ENCODE results near the gene CDCA4.

DNA sequence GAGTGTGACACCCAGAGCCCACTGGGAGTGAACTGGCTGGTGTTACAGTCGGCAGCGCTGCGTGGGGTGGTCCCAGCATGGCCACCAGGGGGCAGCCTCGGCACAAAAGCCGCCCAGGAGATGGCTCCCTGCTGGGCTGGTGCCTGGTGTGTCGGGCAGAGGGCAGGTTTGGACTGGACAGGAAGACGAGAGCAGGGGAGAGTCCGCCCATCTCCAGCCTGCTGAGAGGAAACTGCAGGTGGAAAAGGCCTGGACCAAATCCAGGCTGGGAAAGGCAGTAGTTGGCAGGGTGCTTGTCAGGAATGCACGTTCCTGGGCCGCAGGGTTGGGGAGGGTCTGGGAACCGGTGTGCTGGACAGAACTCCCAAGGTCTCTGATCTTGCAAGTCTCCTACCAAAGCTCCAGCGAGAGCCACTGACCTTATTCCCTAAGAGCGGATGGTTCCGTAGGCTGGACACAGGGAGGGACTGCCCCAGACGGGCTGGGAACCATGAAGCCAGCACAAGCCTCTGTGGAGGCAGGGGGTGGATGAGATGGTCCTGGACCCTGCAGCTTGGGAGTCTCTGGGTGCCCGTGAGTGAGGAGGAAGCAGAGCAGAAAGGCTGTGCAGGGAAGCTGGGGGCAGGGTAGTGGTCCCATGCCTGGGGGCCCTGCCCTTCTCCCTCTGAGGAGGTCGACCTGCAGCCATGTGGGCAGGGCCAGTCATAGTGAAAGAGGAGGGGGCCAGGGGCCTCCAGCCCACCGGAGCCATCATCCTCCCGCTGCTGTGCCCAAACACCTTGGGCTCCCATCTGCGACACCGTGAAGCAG is 44.5 kb downstream of the CDCA4 start:
- TF ChIP-seq, protein P1, sequence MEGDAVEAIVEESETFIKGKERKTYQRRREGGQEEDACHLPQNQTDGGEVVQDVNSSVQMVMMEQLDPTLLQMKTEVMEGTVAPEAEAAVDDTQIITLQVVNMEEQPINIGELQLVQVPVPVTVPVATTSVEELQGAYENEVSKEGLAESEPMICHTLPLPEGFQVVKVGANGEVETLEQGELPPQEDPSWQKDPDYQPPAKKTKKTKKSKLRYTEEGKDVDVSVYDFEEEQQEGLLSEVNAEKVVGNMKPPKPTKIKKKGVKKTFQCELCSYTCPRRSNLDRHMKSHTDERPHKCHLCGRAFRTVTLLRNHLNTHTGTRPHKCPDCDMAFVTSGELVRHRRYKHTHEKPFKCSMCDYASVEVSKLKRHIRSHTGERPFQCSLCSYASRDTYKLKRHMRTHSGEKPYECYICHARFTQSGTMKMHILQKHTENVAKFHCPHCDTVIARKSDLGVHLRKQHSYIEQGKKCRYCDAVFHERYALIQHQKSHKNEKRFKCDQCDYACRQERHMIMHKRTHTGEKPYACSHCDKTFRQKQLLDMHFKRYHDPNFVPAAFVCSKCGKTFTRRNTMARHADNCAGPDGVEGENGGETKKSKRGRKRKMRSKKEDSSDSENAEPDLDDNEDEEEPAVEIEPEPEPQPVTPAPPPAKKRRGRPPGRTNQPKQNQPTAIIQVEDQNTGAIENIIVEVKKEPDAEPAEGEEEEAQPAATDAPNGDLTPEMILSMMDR (IDR thresholded peaks at IDR 0.05; ENCODE audit: poor library complexity) = peak; percentile 84
- TF ChIP-seq EZH2 (IDR thresholded peaks at IDR 0.05; ENCODE audit: borderline replicate concordance) (no peak), EZH2phosphoT487 (IDR thresholded peaks at IDR 0.05; ENCODE audit: low read depth, severe bottlenecking, unreplicated experiment) (no peak)

Data from hepatocyte (in vitro differentiated cells).